Activated T-cell treated with anti-CD3 and anti-CD28 coated beads, Interleukin-2, amount 50 U/mL, for 72 hours (primary cell): ENCODE data around the gene ZP1. TPM values are rescaled to one million over a fixed set of nuclear protein-coding genes. Genes with fewer than 3 reads are reported as not detected.
A peak's percentile ranks its signal among the peaks of the same experiment; 100 is the strongest.
"Not testable (repeated sequence)": the region's sequence is repeated elsewhere in the genome, so short reads cannot be mapped to it uniquely, and the experiment has no call there.

Source experiments
- ATAC-seq, 2 donors: fragments of 150-1000 bp; cut with Tn5 transposase; replicated peaks in 1 of 2; 2 replicates each; pipeline ENCODE4 v1.10.0; 2021; ENCODE audit warnings: moderate library complexity in 2 of 2, mild to moderate bottlenecking in 1 of 2
- DNase-seq, 2 donors: peaks; one replicate each; pipeline ENCODE4 v3.0.0; 2021 to 2022; ENCODE audit warnings: mixed read lengths in 1 of 2
- H3K27ac Mint-ChIP-seq: one replicate; pipeline ENCODE4 v1.8.0; 2022; ENCODE audit warnings: mild to moderate bottlenecking, moderate library complexity, mixed read lengths
- H3K27me3 Mint-ChIP-seq: one replicate; pipeline ENCODE4 v1.8.0; 2022; ENCODE audit warnings: low read depth, mixed read lengths
- H3K36me3 Mint-ChIP-seq, 2 donors: one replicate each; pipeline ENCODE4 v1.8.0; 2022; ENCODE audit warnings: mixed read lengths in 2 of 2, mild to moderate bottlenecking in 1 of 2; ENCODE audit not compliant: insufficient read depth in 2 of 2
- H3K4me1 Mint-ChIP-seq: one replicate; pipeline ENCODE4 v1.8.0; 2022; ENCODE audit warnings: low read depth, mixed read lengths
- H3K4me3 Mint-ChIP-seq, 2 donors: one replicate each; pipeline ENCODE4 v1.8.0; 2022; ENCODE audit warnings: mild to moderate bottlenecking in 2 of 2, mixed read lengths in 2 of 2, moderate library complexity in 2 of 2
- H3K9me3 Mint-ChIP-seq, 2 donors: one replicate each; pipeline ENCODE4 v1.8.0; 2022; ENCODE audit warnings: mixed read lengths in 2 of 2
- total RNA-seq, 2 donors: library from RNA; stranded (reverse); gene quantifications; one replicate each; pipeline ENCODE4 v1.2.3, GENCODE V29; 2022

Gene ZP1
- total RNA-seq, result not detected

- H3K36me3 Mint-ChIP-seq, result no peaks in the 10 kb centered on the region
- H3K27ac Mint-ChIP-seq, result no peak within 1 kb of the TSS
- no peaks in the 10 kb centered on the region for H3K27me3 Mint-ChIP-seq
- H3K9me3 Mint-ChIP-seq, result no peaks in the 10 kb centered on the region
- H3K4me3 Mint-ChIP-seq, result no peak within 1 kb of the TSS
- no peak for DNase-seq
- ATAC-seq, result no peak
- peaks cover 14% of the 10 kb centered on the region for H3K4me1 Mint-ChIP-seq
These were observed at the start of gene ZP1 for GRCh38 chr11:60866911-60867870. Gene ZP1, plus strand, starts transcription at chr11:60867542. Its CDS starts 20 bp downstream, at chr11:60867562.

- ATAC-seq, result no peak
- Mint-ChIP-seq H3K4me1 (no peaks in the 10 kb centered on the region), H3K27me3 (peaks cover 4% of the 10 kb centered on the region), H3K36me3 (peaks cover 0 to 6% of the 10 kb centered on the region in 2 donors), H3K27ac (no peak overlapping the region), H3K9me3 (no peaks in the 10 kb centered on the region), H3K4me3 (no peak overlapping the region)
- DNase-seq, result no peak
These were observed 49.3 kb upstream of the ZP1 start for GRCh38 chr11:60818057-60818456.

GRCh38 chr11:60821827-60822599 lies 45.3 kb upstream of the ZP1 start:
- no peak overlapping the region for H3K27ac Mint-ChIP-seq
- H3K4me3 Mint-ChIP-seq, result no peak overlapping the region
- ATAC-seq (no peak), DNase-seq (no peak)
- H3K9me3 Mint-ChIP-seq, result no peaks in the 10 kb centered on the region
- no peaks in the 10 kb centered on the region for H3K27me3 Mint-ChIP-seq
- no peaks in the 10 kb centered on the region for H3K36me3 Mint-ChIP-seq
- no peaks in the 10 kb centered on the region for H3K4me1 Mint-ChIP-seq

GRCh38 chr11:60823745-60824306 lies 43.5 kb upstream of the ZP1 start:
- DNase-seq, H3K27ac Mint-ChIP-seq, H3K4me3 Mint-ChIP-seq, H3K36me3 Mint-ChIP-seq, H3K27me3 Mint-ChIP-seq, H3K9me3 Mint-ChIP-seq, H3K4me1 Mint-ChIP-seq, ATAC-seq: not testable (repeated sequence)

- Mint-ChIP-seq H3K36me3 (no peaks in the 10 kb centered on the region), H3K9me3 (no peaks in the 10 kb centered on the region), H3K4me3 (no peak overlapping the region), H3K27ac (no peak overlapping the region), H3K27me3 (no peaks in the 10 kb centered on the region), H3K4me1 (no peaks in the 10 kb centered on the region)
- DNase-seq, result no peak
- ATAC-seq, result no peak
These were observed 42.2 kb upstream of the ZP1 start for GRCh38 chr11:60825118-60825517.

- no peak for ATAC-seq
- Mint-ChIP-seq H3K9me3 (no peaks in the 10 kb centered on the region), H3K4me1 (peaks cover 1% of the 10 kb centered on the region), H3K27ac (no peak overlapping the region), H3K36me3 (no peaks in the 10 kb centered on the region), H3K4me3 (no peak overlapping the region), H3K27me3 (no peaks in the 10 kb centered on the region)
- DNase-seq, result no peak
These were observed 41.6 kb upstream of the ZP1 start for GRCh38 chr11:60825790-60826189.

- no peaks in the 10 kb centered on the region for H3K9me3 Mint-ChIP-seq
- ATAC-seq, result peak in 1 of 2 donors; percentile 74
- peaks cover 31% of the 10 kb centered on the region for H3K4me1 Mint-ChIP-seq
- H3K27ac Mint-ChIP-seq, result peak overlapping the region; percentile 5
- H3K27me3 Mint-ChIP-seq, result peaks cover 19% of the 10 kb centered on the region
- no peaks in the 10 kb centered on the region for H3K36me3 Mint-ChIP-seq
- peak overlapping the region in 1 of 2 donors; percentile 69 for H3K4me3 Mint-ChIP-seq
- DNase-seq, result no peak
These were observed 36.7 kb upstream of the ZP1 start for GRCh38 chr11:60830478-60831142.

GRCh38 chr11:60831143-60831500 lies 36.2 kb upstream of the ZP1 start:
- DNase-seq, result peak; percentile 78 to 84
- Mint-ChIP-seq H3K36me3 (no peaks in the 10 kb centered on the region), H3K4me3 (peak overlapping the region in 1 of 2 donors; percentile 69), H3K4me1 (peaks cover 36% of the 10 kb centered on the region), H3K27me3 (peaks cover 19% of the 10 kb centered on the region), H3K27ac (no peak overlapping the region), H3K9me3 (no peaks in the 10 kb centered on the region)
- ATAC-seq, result peak; percentile 90

- no peak overlapping the region for H3K4me3 Mint-ChIP-seq
- no peaks in the 10 kb centered on the region for H3K36me3 Mint-ChIP-seq
- peaks cover 37% of the 10 kb centered on the region for H3K4me1 Mint-ChIP-seq
- H3K9me3 Mint-ChIP-seq, result no peaks in the 10 kb centered on the region
- H3K27ac Mint-ChIP-seq, result peak overlapping the region; percentile 29
- ATAC-seq (peak; percentile 20 to 30), DNase-seq (no peak)
- H3K27me3 Mint-ChIP-seq, result peaks cover 19% of the 10 kb centered on the region
These were observed 35.8 kb upstream of the ZP1 start for GRCh38 chr11:60831501-60832079.

GRCh38 chr11:60834742-60835533 lies 32.4 kb upstream of the ZP1 start:
- Mint-ChIP-seq H3K4me1 (peaks cover 45% of the 10 kb centered on the region), H3K27ac (no peak overlapping the region), H3K27me3 (peaks cover 25% of the 10 kb centered on the region), H3K36me3 (no peaks in the 10 kb centered on the region), H3K4me3 (no peak overlapping the region), H3K9me3 (no peaks in the 10 kb centered on the region)
- DNase-seq (no peak), ATAC-seq (no peak)

- Mint-ChIP-seq H3K4me3 (no peak overlapping the region), H3K9me3 (no peaks in the 10 kb centered on the region), H3K27ac (no peak overlapping the region), H3K4me1 (peaks cover 45% of the 10 kb centered on the region), H3K36me3 (no peaks in the 10 kb centered on the region), H3K27me3 (peaks cover 25% of the 10 kb centered on the region)
- DNase-seq, result no peak
- no peak for ATAC-seq
These were observed 31.9 kb upstream of the ZP1 start for GRCh38 chr11:60835534-60835846.
